H9 (cell line): ENCODE results near the gene EPC1. TPM values are rescaled to one million over a fixed set of nuclear protein-coding genes. Genes with fewer than 3 reads are reported as not detected.

Source experiments
- DNase-seq: peaks from one replicate; pipeline ENCODE4 v3.0.0-alpha.2; 2017
- H2AFZ ChIP-seq: one replicate; pipeline ENCODE4 v1.6.1; 2013; ENCODE audit warnings: mild to moderate bottlenecking, low read length, control low read depth, moderate library complexity
- H2AK5ac ChIP-seq: 2 replicates; pipeline ENCODE4 v1.6.1; 2013; ENCODE audit warnings: low read length, control low read depth, mixed read lengths; ENCODE audit not compliant: insufficient read length
- H2BK120ac ChIP-seq: one replicate; pipeline ENCODE4 v1.6.1; 2013; ENCODE audit warnings: low read depth, mild to moderate bottlenecking, low read length, control low read depth, inconsistent platforms; ENCODE audit not compliant: poor library complexity, severe bottlenecking
- H2BK12ac ChIP-seq: 2 replicates; pipeline ENCODE4 v1.6.1; 2013; ENCODE audit warnings: low read length, control low read depth, mixed read lengths, low read depth; ENCODE audit not compliant: insufficient read length
- H2BK15ac ChIP-seq: 2 replicates; pipeline ENCODE4 v1.6.1; 2013; ENCODE audit warnings: low read depth, low read length, control low read depth
- H2BK20ac ChIP-seq: one replicate; pipeline ENCODE4 v1.6.1; 2013; ENCODE audit warnings: low read depth, mild to moderate bottlenecking, low read length, control low read depth, inconsistent platforms; ENCODE audit not compliant: poor library complexity, severe bottlenecking
- H2BK5ac ChIP-seq: 2 replicates; pipeline ENCODE4 v1.6.1; 2013; ENCODE audit warnings: low read length, control low read depth, mixed read lengths; ENCODE audit not compliant: insufficient read length
- H3K14ac ChIP-seq: 2 replicates; pipeline ENCODE4 v1.6.1; 2013; ENCODE audit warnings: low read length, control low read depth; ENCODE audit not compliant: insufficient read depth
- H3K18ac ChIP-seq: 2 replicates; pipeline ENCODE4 v1.6.1; 2013; ENCODE audit warnings: low read depth, mild to moderate bottlenecking, mixed read lengths, low read length, control low read depth; ENCODE audit not compliant: insufficient read length
- H3K23ac ChIP-seq: 2 replicates; pipeline ENCODE4 v1.6.1; 2013; ENCODE audit warnings: low read length, control low read depth, mixed read lengths, low read depth; ENCODE audit not compliant: insufficient read length
- H3K23me2 ChIP-seq: 2 replicates; pipeline ENCODE4 v1.6.1; 2013; ENCODE audit warnings: low read depth, mild to moderate bottlenecking, mixed read lengths, low read length, control low read depth; ENCODE audit not compliant: insufficient read length, poor library complexity, severe bottlenecking
- H3K27ac ChIP-seq: 2 replicates; pipeline ENCODE4 v1.5.1; 2013; ENCODE audit warnings: low read length, control low read depth, mixed read lengths, low read depth; ENCODE audit not compliant: insufficient read length
- H3K27me3 ChIP-seq: 2 replicates; pipeline ENCODE4 v1.6.1; 2013; ENCODE audit warnings: low read length, control low read depth, inconsistent platforms; ENCODE audit not compliant: insufficient read depth
- H3K4ac ChIP-seq: 2 replicates; pipeline ENCODE4 v1.6.1; 2013; ENCODE audit warnings: low read depth, mild to moderate bottlenecking, control low read depth, inconsistent platforms, low read length, moderate library complexity
- H3K4me1 ChIP-seq: 2 replicates; pipeline ENCODE4 v1.6.1; 2013; ENCODE audit warnings: low read length, control low read depth, inconsistent platforms; ENCODE audit not compliant: insufficient read depth
- H3K4me2 ChIP-seq: 2 replicates; pipeline ENCODE4 v1.6.1; 2013; ENCODE audit warnings: low read length, control low read depth, mixed read lengths; ENCODE audit not compliant: insufficient read length, insufficient read depth
- H3K56ac ChIP-seq: 2 replicates; pipeline ENCODE4 v1.6.1; 2013; ENCODE audit warnings: low read depth, mild to moderate bottlenecking, mixed read lengths, low read length, control low read depth; ENCODE audit not compliant: insufficient read length
- H3K79me1 ChIP-seq: 2 replicates; pipeline ENCODE4 v1.6.1; 2013; ENCODE audit warnings: low read depth, mild to moderate bottlenecking, moderate library complexity, low read length, control low read depth, inconsistent platforms; ENCODE audit not compliant: insufficient read depth, poor library complexity, severe bottlenecking
- H3K79me2 ChIP-seq: 2 replicates; pipeline ENCODE4 v1.6.1; 2013; ENCODE audit warnings: low read length, control low read depth, inconsistent platforms; ENCODE audit not compliant: insufficient read depth
- H3K9ac ChIP-seq: 2 replicates; pipeline ENCODE4 v1.6.1; 2013; ENCODE audit warnings: low read length, control low read depth, mixed read lengths; ENCODE audit not compliant: insufficient read length; ENCODE audit errors: extremely low read depth
- H3K9me3 ChIP-seq: one replicate; pipeline ENCODE4 v1.6.1; 2013; ENCODE audit warnings: low read depth, low read length, inconsistent platforms; ENCODE audit not compliant: control insufficient read depth
- H3T11ph ChIP-seq: one replicate; pipeline ENCODE4 v1.6.1; 2013; ENCODE audit warnings: mild to moderate bottlenecking, low read length, control low read depth, inconsistent platforms
- H4K20me1 ChIP-seq: one replicate; pipeline ENCODE4 v1.6.1; 2013; ENCODE audit not compliant: control insufficient read depth, insufficient read length, insufficient read depth
- H4K5ac ChIP-seq: 2 replicates; pipeline ENCODE4 v1.6.1; 2013; ENCODE audit warnings: low read depth, mild to moderate bottlenecking, mixed read lengths, low read length, control low read depth; ENCODE audit not compliant: insufficient read length
- H4K8ac ChIP-seq: replicated peaks from 2 replicates; pipeline ENCODE4 v1.6.1; 2013; ENCODE audit warnings: low read length, control low read depth, mixed read lengths, low read depth; ENCODE audit not compliant: insufficient read length
- H4K91ac ChIP-seq: 2 replicates; pipeline ENCODE4 v1.6.1; 2013; ENCODE audit warnings: low read depth, mild to moderate bottlenecking, moderate library complexity, mixed read lengths, low read length, control low read depth; ENCODE audit not compliant: insufficient read length
- H3K27ac Mint-ChIP-seq, 3 experiments: 2 replicates in 2 of 3; 3 replicates in 1 of 3; pipeline ENCODE4 v1.8.0; 2020 to 2021; ENCODE audit warnings: mixed read lengths in 3 of 3, mild to moderate bottlenecking in 1 of 3, moderate library complexity in 1 of 3
- H3K27me3 Mint-ChIP-seq: 2 replicates; pipeline ENCODE4 v1.8.0; 2021; ENCODE audit warnings: low read depth, mild to moderate bottlenecking, moderate library complexity, mixed read lengths
- H3K36me3 Mint-ChIP-seq, 3 experiments: 2 replicates in 2 of 3; 3 replicates in 1 of 3; pipeline ENCODE4 v1.8.0; 2020 to 2021; ENCODE audit warnings: low read depth in 3 of 3, mixed read lengths in 3 of 3; ENCODE audit not compliant: insufficient read depth in 1 of 3
- H3K4me1 Mint-ChIP-seq, 2 experiments: 2 replicates each; pipeline ENCODE4 v1.8.0; 2020; ENCODE audit warnings: mixed read lengths in 2 of 2
- H3K4me3 Mint-ChIP-seq, 2 experiments: 2 replicates in 1 of 2; 3 replicates in 1 of 2; pipeline ENCODE4 v1.8.0; 2020 to 2021; ENCODE audit warnings: mild to moderate bottlenecking in 2 of 2, mixed read lengths in 2 of 2, moderate library complexity in 1 of 2
- H3K9me3 Mint-ChIP-seq, 2 experiments: 2 replicates in 1 of 2; 3 replicates in 1 of 2; pipeline ENCODE4 v1.8.0; 2020; ENCODE audit warnings: mild to moderate bottlenecking in 2 of 2, mixed read lengths in 2 of 2, moderate library complexity in 1 of 2
- WGBS: extraction: QIAGEN DNeasy Blood & Tissue Kit; methylation state at CpG from one replicate; pipeline ENCODE4 v1.1.7; 2013; ENCODE audit warnings: missing lambda C conversion rate, low lambda C conversion rate, mixed read lengths; ENCODE audit not compliant: insufficient read length; ENCODE audit errors: extremely low coverage; 5-methylcytosine and 5-hydroxymethylcytosine counted together
- total RNA-seq: library from RNA; stranded (reverse); gene quantifications from 2 replicates; pipeline ENCODE4 v1.2.1, GENCODE V29; 2021
- TF ChIP-seq, protein P1 (sequence below): fragments of 200-600 bp; sonication (generic); conservative IDR thresholded peaks from 3 replicates; pipeline ENCODE4 v1.8.0; 2021; ENCODE audit warnings: antibody characterized with exemption, mild to moderate bottlenecking

The EPC1 gene
- total RNA-seq, 1 experiment from 2014 or later = 32.5 TPM

DNA sequence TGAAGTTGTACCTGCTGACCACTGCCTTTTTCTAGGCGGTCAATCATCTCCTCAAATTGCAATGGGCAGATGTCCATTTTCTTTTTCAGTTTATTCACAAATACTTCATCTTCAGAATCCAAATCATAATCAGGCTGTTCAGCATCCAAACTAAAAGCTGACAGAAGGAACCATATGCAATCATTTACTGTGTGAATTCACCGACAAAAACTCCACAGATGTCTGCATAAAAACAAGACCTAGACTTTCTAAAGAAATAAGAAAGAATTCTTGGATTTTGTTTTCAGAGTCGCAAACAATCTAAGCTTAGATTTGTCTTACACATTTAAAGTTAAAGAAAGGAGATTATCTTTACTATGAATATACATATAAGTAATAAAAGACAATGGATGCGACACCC, 53.4 kb downstream of the EPC1 start:
- H2BK15ac ChIP-seq = no peak overlapping the region
- no peak for DNase-seq
- no peak overlapping the region for H2BK120ac ChIP-seq
- Mint-ChIP-seq H3K27me3 (no peaks in the 10 kb centered on the region), H3K9me3 (no peaks in the 10 kb centered on the region), H3K4me1 (peaks cover 5% of the 10 kb centered on the region in 2 experiments; a peak in 3 of 4 replicates), H3K4me3 (no peak overlapping the region), H3K27ac (no peak overlapping the region), H3K36me3 (peaks cover 9 to 27% (median 25%) of the 10 kb centered on the region in 3 experiments; a peak in 6 of 7 replicates)
- no peak overlapping the region for H3K23ac ChIP-seq
- no peak overlapping the region for H2AFZ ChIP-seq
- no peak overlapping the region for H2BK20ac ChIP-seq
- H3K79me2 ChIP-seq = no peaks in the 10 kb centered on the region
- H3K27ac ChIP-seq = no peak overlapping the region
- no peaks in the 10 kb centered on the region for H3K27me3 ChIP-seq
- no peak overlapping the region for H3K14ac ChIP-seq
- H3K18ac ChIP-seq = no peak overlapping the region
- no CpG with 5 or more reads among the region's 4 CpGs for WGBS
- no peak overlapping the region for H2BK12ac ChIP-seq
- no peaks in the 10 kb centered on the region for H3K23me2 ChIP-seq
- H4K91ac ChIP-seq = no peak overlapping the region
- no peak overlapping the region for H2AK5ac ChIP-seq
- TF ChIP-seq, protein P1, sequence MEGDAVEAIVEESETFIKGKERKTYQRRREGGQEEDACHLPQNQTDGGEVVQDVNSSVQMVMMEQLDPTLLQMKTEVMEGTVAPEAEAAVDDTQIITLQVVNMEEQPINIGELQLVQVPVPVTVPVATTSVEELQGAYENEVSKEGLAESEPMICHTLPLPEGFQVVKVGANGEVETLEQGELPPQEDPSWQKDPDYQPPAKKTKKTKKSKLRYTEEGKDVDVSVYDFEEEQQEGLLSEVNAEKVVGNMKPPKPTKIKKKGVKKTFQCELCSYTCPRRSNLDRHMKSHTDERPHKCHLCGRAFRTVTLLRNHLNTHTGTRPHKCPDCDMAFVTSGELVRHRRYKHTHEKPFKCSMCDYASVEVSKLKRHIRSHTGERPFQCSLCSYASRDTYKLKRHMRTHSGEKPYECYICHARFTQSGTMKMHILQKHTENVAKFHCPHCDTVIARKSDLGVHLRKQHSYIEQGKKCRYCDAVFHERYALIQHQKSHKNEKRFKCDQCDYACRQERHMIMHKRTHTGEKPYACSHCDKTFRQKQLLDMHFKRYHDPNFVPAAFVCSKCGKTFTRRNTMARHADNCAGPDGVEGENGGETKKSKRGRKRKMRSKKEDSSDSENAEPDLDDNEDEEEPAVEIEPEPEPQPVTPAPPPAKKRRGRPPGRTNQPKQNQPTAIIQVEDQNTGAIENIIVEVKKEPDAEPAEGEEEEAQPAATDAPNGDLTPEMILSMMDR = no peak
- H3T11ph ChIP-seq = no peak overlapping the region
- no peak overlapping the region for H2BK5ac ChIP-seq
- no peak overlapping the region for H4K8ac ChIP-seq
- no peak overlapping the region for H3K56ac ChIP-seq
- H3K9ac ChIP-seq = no peak overlapping the region
- H3K4me1 ChIP-seq = no peaks in the 10 kb centered on the region
- H3K4me2 ChIP-seq = no peak overlapping the region
- no peak overlapping the region for H3K4ac ChIP-seq
- no peaks in the 10 kb centered on the region for H3K9me3 ChIP-seq
- H4K5ac ChIP-seq = no peak overlapping the region
- no peaks in the 10 kb centered on the region for H3K79me1 ChIP-seq
- H4K20me1 ChIP-seq = no peaks in the 10 kb centered on the region
